Measurements from ENCODE around the gene UQCRHL. TPM values are rescaled to one million over a fixed set of nuclear protein-coding genes. Genes with fewer than 3 reads are reported as not detected.
A peak's percentile ranks its signal among the peaks of the same experiment; 100 is the strongest.

The UQCRHL gene
- total and polyA plus RNA-seq, 2 of the 8 experiments (the other 6 are each of a cell fraction or from before 2014, with no cell fraction given), result 3.7 to 3.9 TPM

DNA sequence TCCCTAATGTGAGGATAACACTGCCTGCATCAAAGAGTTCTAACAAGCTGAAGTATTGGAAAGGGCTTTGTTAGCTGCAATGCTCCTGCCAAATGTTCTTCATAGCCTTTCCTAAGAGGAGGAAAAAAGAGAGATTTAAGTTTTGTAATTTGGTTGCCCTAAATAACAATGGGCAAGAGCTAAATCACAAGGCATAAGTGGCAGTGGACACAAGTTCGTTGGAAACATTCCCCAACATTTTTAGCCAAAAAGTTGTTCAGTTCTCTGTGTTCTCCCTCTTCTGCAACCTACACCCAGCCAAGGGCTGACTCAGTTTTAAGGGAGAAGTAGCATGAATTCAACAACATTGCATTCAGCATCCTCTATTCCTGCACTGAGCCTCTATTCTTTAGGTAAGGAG lies 2.6 kb upstream of the UQCRHL start:
- Histone ChIP-seq H3K4me1 (replicated peaks in 1 of 4; ENCODE audit: control insufficient read depth in 3 of 4, insufficient read depth in 4 of 4, low read length in 3 of 4) (peaks cover 0 to 4% (median 2%) of the 10 kb centered on the region in 4 experiments; a peak in 2 of 7 replicates), H4K91ac (replicated peaks; ENCODE audit: insufficient read length, low read length) (no peak overlapping the region), H3K27me3 (replicated peaks in 1 of 4; ENCODE audit: control insufficient read depth in 3 of 4, extremely low read depth in 1 of 4, insufficient read depth in 3 of 4, low read length in 3 of 4) (no peaks in the 10 kb centered on the region), H3K14ac (ENCODE audit: insufficient read length) (no peak overlapping the region), H3K9ac (replicated peaks in 1 of 4; ENCODE audit: extremely low read depth in 1 of 4, low read depth in 3 of 4, low read length in 3 of 4) (no peak overlapping the region), H3K36me3 (ENCODE audit: control insufficient read depth in 2 of 4, insufficient read depth in 4 of 4, low read length in 3 of 4) (no peaks in the 10 kb centered on the region), H2BK12ac (ENCODE audit: low read depth, low read length) (peak overlapping the region; percentile 75; the same call in 1 of the 2 replicates), H4K8ac (ENCODE audit: extremely low read depth, insufficient read depth, low read length) (no peak overlapping the region), H4K20me1 (replicated peaks in 1 of 2; ENCODE audit: control insufficient read depth in 1 of 2, insufficient read depth in 2 of 2, low read length in 2 of 2) (no peaks in the 10 kb centered on the region), H2BK15ac (ENCODE audit: low read length) (no peak overlapping the region), H3K18ac (ENCODE audit: extremely low read depth, low read length) (no peak overlapping the region), H3K9me3 (ENCODE audit: insufficient read depth in 2 of 2, low read depth in 1 of 2, low read length in 1 of 2) (no peaks in the 10 kb centered on the region), H3K4ac (replicated peaks; ENCODE audit: insufficient read length, low read depth, low read length) (no peak overlapping the region), H4K5ac (ENCODE audit: insufficient read length, low read depth, low read length) (no peak overlapping the region), H3K4me2 (ENCODE audit: insufficient read depth in 1 of 2, low read depth in 2 of 2, low read length in 2 of 2) (no peak overlapping the region), H3K79me1 (ENCODE audit: low read depth, low read length) (no peaks in the 10 kb centered on the region), H3K23ac (ENCODE audit: insufficient read length) (no peak overlapping the region), H3K79me2 (ENCODE audit: control insufficient read depth in 1 of 2, insufficient read depth in 2 of 2, low read length in 2 of 2) (no peaks in the 10 kb centered on the region), H3K23me2 (ENCODE audit: low read depth, low read length) (no peaks in the 10 kb centered on the region), H3K56ac (replicated peaks; ENCODE audit: insufficient read length, low read depth, low read length) (no peak overlapping the region), H2BK5ac (ENCODE audit: low read depth, low read length) (no peak overlapping the region), H2BK20ac (ENCODE audit: low read length) (0 out of 2 replicates have a peak overlapping the region, but pooled peaks have one; percentile 61), H3K27ac (ENCODE audit: low read depth, low read length) (no peak overlapping the region), H2AK5ac (ENCODE audit: low read depth, low read length) (no peak overlapping the region), H2BK120ac (replicated peaks; ENCODE audit: low read depth, low read length) (no peak overlapping the region), H3K4me3 (ENCODE audit: extremely low read depth in 1 of 4, insufficient read depth in 2 of 4, low read depth in 3 of 4, low read length in 4 of 4) (no peak overlapping the region), H2AFZ (ENCODE audit: low read length) (no peak overlapping the region)
- DNase-seq (ENCODE audit: low read depth in 1 of 2, low spot score in 2 of 2), result no peak
- WGBS, 2 experiments (ENCODE audit: extremely low coverage in 1 of 2, insufficient coverage in 1 of 2, insufficient read length in 1 of 2, insufficient replicate concordance in 2 of 2, low coverage in 1 of 2, low lambda C conversion rate in 2 of 2, missing lambda C conversion rate in 1 of 2), result 87% methylated on average over 1 of the region's 1 CpG; no CpG with 5 or more reads in 1 of the 2 experiments
- ChIA-PET POLR2A (ENCODE audit: partially characterized antibody) (interaction anchor here (0.8 kb wide), 1 partner anchor 24 kb away, joined by 3 read pairs; no protein-coding TSS in a partner anchor), CTCF (ENCODE audit: partially characterized antibody) (interaction anchor here (0.9 to 1.6 kb wide), 3 partner anchors 9 to 131 kb away, joined by 3 read pairs; no protein-coding TSS in a partner anchor)
- no peak for FAIRE-seq
- TF ChIP-seq NANOG (IDR thresholded peaks at IDR 0.05; ENCODE audit: insufficient read depth, low read depth, low read length, poor library complexity, severe bottlenecking), result no peak
- TF ChIP-seq POU5F1 (IDR thresholded peaks at IDR 0.05; ENCODE audit: low read depth, low read length), result no peak
- no peak for TF ChIP-seq NRF1 (IDR thresholded peaks at IDR 0.05; ENCODE audit: low read depth, low read length)
- no peak for TF ChIP-seq ASH2L (IDR thresholded peaks at IDR 0.05; ENCODE audit: low read length)
- no peak for TF ChIP-seq TAF1 (IDR thresholded peaks at IDR 0.05; ENCODE audit: low read depth, low read length)
- TF ChIP-seq CBX8 (IDR thresholded peaks at IDR 0.05; ENCODE audit: borderline replicate concordance, low read depth, low read length), result no peak
- TF ChIP-seq MAFK (IDR thresholded peaks at IDR 0.05; ENCODE audit: low read depth, low read length), result no peak
- TF ChIP-seq, protein P1, sequence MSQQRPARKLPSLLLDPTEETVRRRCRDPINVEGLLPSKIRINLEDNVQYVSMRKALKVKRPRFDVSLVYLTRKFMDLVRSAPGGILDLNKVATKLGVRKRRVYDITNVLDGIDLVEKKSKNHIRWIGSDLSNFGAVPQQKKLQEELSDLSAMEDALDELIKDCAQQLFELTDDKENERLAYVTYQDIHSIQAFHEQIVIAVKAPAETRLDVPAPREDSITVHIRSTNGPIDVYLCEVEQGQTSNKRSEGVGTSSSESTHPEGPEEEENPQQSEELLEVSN (IDR thresholded peaks at IDR 0.05), result no peak
- TF ChIP-seq, protein P2, sequence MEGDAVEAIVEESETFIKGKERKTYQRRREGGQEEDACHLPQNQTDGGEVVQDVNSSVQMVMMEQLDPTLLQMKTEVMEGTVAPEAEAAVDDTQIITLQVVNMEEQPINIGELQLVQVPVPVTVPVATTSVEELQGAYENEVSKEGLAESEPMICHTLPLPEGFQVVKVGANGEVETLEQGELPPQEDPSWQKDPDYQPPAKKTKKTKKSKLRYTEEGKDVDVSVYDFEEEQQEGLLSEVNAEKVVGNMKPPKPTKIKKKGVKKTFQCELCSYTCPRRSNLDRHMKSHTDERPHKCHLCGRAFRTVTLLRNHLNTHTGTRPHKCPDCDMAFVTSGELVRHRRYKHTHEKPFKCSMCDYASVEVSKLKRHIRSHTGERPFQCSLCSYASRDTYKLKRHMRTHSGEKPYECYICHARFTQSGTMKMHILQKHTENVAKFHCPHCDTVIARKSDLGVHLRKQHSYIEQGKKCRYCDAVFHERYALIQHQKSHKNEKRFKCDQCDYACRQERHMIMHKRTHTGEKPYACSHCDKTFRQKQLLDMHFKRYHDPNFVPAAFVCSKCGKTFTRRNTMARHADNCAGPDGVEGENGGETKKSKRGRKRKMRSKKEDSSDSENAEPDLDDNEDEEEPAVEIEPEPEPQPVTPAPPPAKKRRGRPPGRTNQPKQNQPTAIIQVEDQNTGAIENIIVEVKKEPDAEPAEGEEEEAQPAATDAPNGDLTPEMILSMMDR (IDR thresholded peaks at IDR 0.05; ENCODE audit: control extremely low read depth in 1 of 3, insufficient read depth in 1 of 3, low read depth in 1 of 3, low read length in 3 of 3), result no peak
- TF ChIP-seq SRF (IDR thresholded peaks at IDR 0.05; ENCODE audit: low read depth, low read length), result no peak

Measured in H1 (cell line).